ENCODE results near the gene APOC3.
A peak's percentile ranks its signal among the peaks of the same experiment; 100 is the strongest.

Gene APOC3

GRCh38 chr11:116849060-116849459 lies 19.4 kb downstream of the APOC3 start:
- no peak for DNase-seq (ENCODE audit: low read depth in 2 of 2)

GRCh38 chr11:116849486-116849885 lies 19.8 kb downstream of the APOC3 start:
- no peak for DNase-seq (ENCODE audit: low read depth in 2 of 2)

GRCh38 chr11:116851626-116852025 lies 21.9 kb downstream of the APOC3 start:
- DNase-seq (ENCODE audit: low read depth in 2 of 2) = no peak

- DNase-seq (ENCODE audit: low read depth in 2 of 2) = no peak
Measured at GRCh38 chr11:116852261-116853031, 22.7 kb downstream of the APOC3 start.

GRCh38 chr11:116853461-116854073 lies 23.9 kb downstream of the APOC3 start:
- peak; percentile 11 to 38 for DNase-seq (ENCODE audit: low read depth in 2 of 2)

- no peak for DNase-seq (ENCODE audit: low read depth in 2 of 2)
Measured at GRCh38 chr11:116855413-116855812, 25.7 kb downstream of the APOC3 start.

- no peak for DNase-seq (ENCODE audit: low read depth in 2 of 2)
Measured at GRCh38 chr11:116856423-116856822, 26.7 kb downstream of the APOC3 start.

DNA sequence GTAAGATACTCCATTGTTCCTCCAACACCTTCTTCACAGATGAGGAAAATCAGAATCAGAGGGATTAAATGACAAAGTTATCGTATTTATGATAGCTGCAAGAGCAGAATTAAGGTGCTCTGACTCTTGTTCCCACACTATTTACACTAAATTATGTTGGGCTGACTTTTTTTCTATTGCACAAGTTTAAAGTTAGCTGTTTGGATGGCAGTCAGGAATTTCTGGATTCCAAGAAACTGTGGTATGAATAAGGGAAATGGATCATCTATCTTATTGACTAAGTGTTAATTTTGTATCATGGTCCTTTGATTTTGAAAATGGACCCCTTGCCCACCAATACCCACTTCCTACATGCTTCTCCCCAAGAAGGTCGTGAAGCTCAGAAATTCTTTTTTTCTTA lies 27.6 kb downstream of the APOC3 start:
- DNase-seq (ENCODE audit: low read depth in 2 of 2) = no peak

GRCh38 chr11:116857936-116858335 lies 28.2 kb downstream of the APOC3 start:
- DNase-seq (ENCODE audit: low read depth in 2 of 2) = no peak

GRCh38 chr11:116859175-116859574 lies 29.5 kb downstream of the APOC3 start:
- no peak for DNase-seq (ENCODE audit: low read depth in 2 of 2)

- no peak for DNase-seq (ENCODE audit: low read depth in 2 of 2)
Measured at GRCh38 chr11:116860303-116860702, 30.6 kb downstream of the APOC3 start.

- DNase-seq (ENCODE audit: low read depth in 2 of 2) = no peak
Measured at GRCh38 chr11:116861539-116861938, 31.8 kb downstream of the APOC3 start.

DNA sequence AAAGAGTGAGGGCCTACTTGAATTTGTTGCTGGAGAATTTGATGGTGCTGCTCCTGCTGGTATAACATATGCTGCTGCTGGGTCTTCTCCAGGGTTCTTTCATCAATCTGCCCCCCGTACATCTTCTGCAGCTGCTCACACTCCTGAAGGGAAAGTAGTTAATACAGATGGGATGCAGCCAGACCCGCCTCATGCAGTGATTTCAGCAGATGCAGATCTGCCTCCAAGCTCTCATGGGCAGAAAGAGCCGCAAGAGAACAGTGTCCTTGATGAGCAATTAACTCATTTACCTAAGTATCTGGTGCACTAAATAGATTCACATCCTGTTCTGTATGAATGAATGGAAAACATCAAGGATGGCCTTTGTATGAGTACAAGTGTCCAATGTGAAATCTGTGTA lies 32.5 kb downstream of the APOC3 start:
- no peak for DNase-seq (ENCODE audit: low read depth in 2 of 2)

- DNase-seq (ENCODE audit: low read depth in 2 of 2) = no peak
Measured at GRCh38 chr11:116862951-116863350, 33.2 kb downstream of the APOC3 start.

DNA sequence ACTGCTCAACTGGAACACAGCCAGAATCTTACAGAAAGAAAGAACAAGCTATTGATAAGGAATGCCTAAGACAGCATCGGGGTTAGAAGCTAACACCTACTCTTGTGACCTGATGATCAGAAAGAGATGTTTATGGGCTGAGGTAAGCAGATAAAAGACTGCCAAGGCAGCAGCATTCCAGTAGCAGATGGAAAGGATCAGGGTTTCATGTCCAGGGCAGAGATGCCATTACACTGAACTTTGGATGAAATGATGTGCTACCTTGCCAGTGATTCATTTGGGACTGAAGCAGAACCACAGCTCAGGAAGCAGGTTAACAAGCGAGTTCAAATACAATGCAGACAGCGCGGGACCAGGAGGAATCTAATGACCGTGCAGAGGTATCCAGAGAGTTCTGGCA lies 34.8 kb downstream of the APOC3 start:
- DNase-seq (ENCODE audit: low read depth in 2 of 2) = no peak

- DNase-seq (ENCODE audit: low read depth in 2 of 2) = no peak
Measured at GRCh38 chr11:116865696-116866095, 36.0 kb downstream of the APOC3 start.

GRCh38 chr11:116866804-116867455 lies 37.2 kb downstream of the APOC3 start:
- no peak for DNase-seq (ENCODE audit: low read depth in 2 of 2)

DNA sequence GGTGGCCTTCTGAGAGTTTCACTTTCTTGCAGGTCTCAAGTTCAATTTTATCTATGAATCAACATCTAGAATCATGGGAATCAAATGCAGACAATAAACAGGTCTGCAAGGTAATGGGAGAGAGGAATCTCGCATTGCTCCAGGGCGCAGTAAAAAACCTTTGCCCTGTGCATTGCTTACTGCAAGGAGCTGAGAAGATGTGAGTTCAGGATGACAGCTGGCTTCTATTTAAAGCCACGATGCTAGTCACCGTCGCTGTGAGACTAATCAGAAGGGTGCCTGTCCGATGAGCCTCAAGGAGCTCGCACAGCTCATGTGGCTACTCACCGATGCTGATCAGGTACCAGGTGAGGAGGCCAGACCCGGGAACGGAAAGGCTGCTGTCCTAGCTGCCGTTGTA lies 37.9 kb downstream of the APOC3 start:
- no peak for DNase-seq (ENCODE audit: low read depth in 2 of 2)

- DNase-seq (ENCODE audit: low read depth in 2 of 2) = no peak
Measured at GRCh38 chr11:116868066-116868465, 38.4 kb downstream of the APOC3 start.

- DNase-seq (ENCODE audit: low read depth in 2 of 2) = no peak
Measured at GRCh38 chr11:116869610-116870009, 39.9 kb downstream of the APOC3 start.

GRCh38 chr11:116870054-116870453 lies 40.3 kb downstream of the APOC3 start:
- DNase-seq (ENCODE audit: low read depth in 2 of 2) = no peak

GRCh38 chr11:116871248-116871647 lies 41.5 kb downstream of the APOC3 start:
- DNase-seq (ENCODE audit: low read depth in 2 of 2) = no peak

GRCh38 chr11:116873381-116873780 lies 43.7 kb downstream of the APOC3 start:
- no peak for DNase-seq (ENCODE audit: low read depth in 2 of 2)
